Right lobe of liver (tissue), 6 donors: Measurements from ENCODE around the gene P2RY2. TPM values are rescaled to one million over a fixed set of nuclear protein-coding genes. Genes with fewer than 3 reads are reported as not detected.
A peak's percentile ranks its signal among the peaks of the same experiment; 100 is the strongest.

Experiments used
- ATAC-seq, 4 donors: fragments of 200-7000 bp; cut with Tn5 transposase; one replicate each; pipeline ENCODE4 v1.9.1; 2020; ENCODE audit warnings: mild to moderate bottlenecking in 4 of 4, moderate library complexity in 4 of 4
- DNase-seq, 3 donors: peaks; one replicate each; pipeline ENCODE4 v3.0.0-alpha.2; 2020
- H3K27ac ChIP-seq, 3 donors: fragments of 200-600 bp; one replicate each; pipeline ENCODE4 v1.8.0; 2022
- H3K27me3 ChIP-seq, 2 donors: fragments of 200-600 bp; one replicate each; pipeline ENCODE4 v1.8.0; 2022
- H3K36me3 ChIP-seq, 4 donors: fragments of 200-600 bp; sonication (generic) in 1 of 4; one replicate each; pipeline versions ENCODE4 v1.5.1 to v1.8.0; 2017 to 2022; ENCODE audit warnings: control low read depth in 1 of 4
- H3K4me1 ChIP-seq, 4 donors: fragments of 200-600 bp; sonication (generic) in 1 of 4; one replicate each; pipeline versions ENCODE4 v1.5.1 to v1.8.0; 2017 to 2022; ENCODE audit warnings: control low read depth in 1 of 4
- H3K4me3 ChIP-seq, 3 donors: fragments of 200-600 bp; one replicate each; pipeline ENCODE4 v1.8.0; 2022
- H3K9me3 ChIP-seq, 4 donors: fragments of 200-600 bp; sonication (generic) in 1 of 4; one replicate each; pipeline versions ENCODE4 v1.5.1 to v1.8.0; 2017 to 2022; ENCODE audit warnings: control low read depth in 1 of 4
- CTCF ChIP-seq, 4 donors: fragments of 200-600 bp in 3 of 4; fragments of 450-650 bp in 1 of 4; IDR thresholded peaks; one replicate each; pipeline versions ENCODE4 v1.5.1 to v1.8.0; 2016 to 2022; ENCODE audit warnings: antibody characterized with exemption in 4 of 4, mild to moderate bottlenecking in 2 of 4
- POLR2A ChIP-seq: fragments of 450-650 bp; IDR thresholded peaks from one replicate; pipeline ENCODE4 v1.6.1; 2017; ENCODE audit warnings: antibody characterized with exemption, mild to moderate bottlenecking
- WGBS: methylation state at CpG from one replicate; pipeline ENCODE4 v1.1.6; 2018; ENCODE audit warnings: low coverage, low lambda C conversion rate; ENCODE audit not compliant: insufficient coverage; ENCODE audit errors: missing lambda C conversion rate; 5-methylcytosine and 5-hydroxymethylcytosine counted together
- intact Hi-C, 2 donors: fragments of 100-400 bp; cut with DNase I; formaldehyde crosslinking; loops; one replicate each; pipeline versions ENCODE4 v1.11.2 to v1.14.1; 2022
- total RNA-seq, 6 experiments: library from RNA; depleted of rRNA in 2 of 6; stranded (reverse); fragments of >200 nt in 2 of 6; fragmentation: NEBNext Ultra II Directional in 3 of 6; extraction: Animal tissue kit (Norgen Biotek cat#: 25700) in 3 of 6; gene quantifications; one replicate each; pipeline versions ENCODE4 v1.1.0 to v1.2.4, GENCODE V29; 2016 to 2023
- donor health status: DM: no; HTN: yes; CAD: no.
- donor health status: DM: no; HTN: no; CAD: no.
- donor health status: DM: no; HTN: no; CAD: no.
- donor health status: DM: no; HTN: yes; CAD: no.
- donor health status: DM: no; HTN: yes; CAD: no.

Gene P2RY2
- total RNA-seq, 6 experiments from 2014 or later, result 2.6 to 5.1 (median 3.5) TPM

- intact Hi-C loops, result no loop called here
- WGBS, result 58% methylated on average over 2 of the region's 2 CpGs
- Histone ChIP-seq H3K27me3 (no peaks in the 10 kb centered on the region), H3K36me3 (no peaks in the 10 kb centered on the region), H3K9me3 (no peaks in the 10 kb centered on the region), H3K4me1 (no peaks in the 10 kb centered on the region), H3K4me3 (no peak overlapping the region), H3K27ac (no peak overlapping the region)
- no peak for TF ChIP-seq POLR2A
- TF ChIP-seq CTCF (IDR thresholded peaks at IDR 0.05), result no peak
- ATAC-seq, result no peak
- DNase-seq, result peak in 1 of 3 donors; percentile 6
Measured at GRCh38 chr11:73263640-73264039, 45.6 kb downstream of the P2RY2 start.

GRCh38 chr11:73265278-73265810, 47.3 kb downstream of the P2RY2 start:
- DNase-seq (peak in 1 of 3 donors; percentile 22), ATAC-seq (no peak)
- Histone ChIP-seq H3K4me1 (no peaks in the 10 kb centered on the region), H3K36me3 (no peaks in the 10 kb centered on the region), H3K27me3 (no peaks in the 10 kb centered on the region), H3K27ac (no peak overlapping the region), H3K4me3 (no peak overlapping the region), H3K9me3 (no peaks in the 10 kb centered on the region)
- WGBS, result 73% methylated on average over 4 of the region's 4 CpGs
- TF ChIP-seq POLR2A, result no peak
- no peak for TF ChIP-seq CTCF (IDR thresholded peaks at IDR 0.05)
- intact Hi-C loops, result no loop called here

GRCh38 chr11:73265853-73266645, 48.0 kb downstream of the P2RY2 start:
- Histone ChIP-seq H3K27me3 (no peaks in the 10 kb centered on the region), H3K27ac (no peak overlapping the region), H3K4me1 (no peaks in the 10 kb centered on the region), H3K4me3 (no peak overlapping the region), H3K36me3 (no peaks in the 10 kb centered on the region), H3K9me3 (no peaks in the 10 kb centered on the region)
- TF ChIP-seq CTCF (IDR thresholded peaks at IDR 0.05) (no peak), POLR2A (no peak)
- intact Hi-C loops, result no loop called here
- DNase-seq (peak in 1 of 3 donors; percentile 17), ATAC-seq (no peak)
- WGBS, result 58% methylated on average over 2 of the region's 3 CpGs

- TF ChIP-seq POLR2A (no peak), CTCF (IDR thresholded peaks at IDR 0.05) (no peak)
- Histone ChIP-seq H3K9me3 (no peaks in the 10 kb centered on the region), H3K4me1 (no peaks in the 10 kb centered on the region), H3K36me3 (no peaks in the 10 kb centered on the region), H3K27ac (no peak overlapping the region), H3K4me3 (no peak overlapping the region), H3K27me3 (no peaks in the 10 kb centered on the region)
- intact Hi-C loops, result no loop called here
- ATAC-seq (no peak), DNase-seq (peak in 1 of 3 donors; percentile 36)
- 76% methylated on average over 4 of the region's 4 CpGs for WGBS
Measured at GRCh38 chr11:73266646-73267020, 48.6 kb downstream of the P2RY2 start.
